Airway epithelial cell (primary cell): ENCODE measurements around the gene DDX5. TPM values are rescaled to one million over a fixed set of nuclear protein-coding genes. Genes with fewer than 3 reads are reported as not detected.

ENCODE experiments used
- total RNA-seq: library from RNA; depleted of rRNA; stranded (reverse); fragments of >200 nt; gene quantifications from 2 replicates; pipeline ENCODE4 v1.2.3, GENCODE V29; 2015

DDX5 gene
- total RNA-seq: 299 and 479 TPM in 2 replicates

DNA sequence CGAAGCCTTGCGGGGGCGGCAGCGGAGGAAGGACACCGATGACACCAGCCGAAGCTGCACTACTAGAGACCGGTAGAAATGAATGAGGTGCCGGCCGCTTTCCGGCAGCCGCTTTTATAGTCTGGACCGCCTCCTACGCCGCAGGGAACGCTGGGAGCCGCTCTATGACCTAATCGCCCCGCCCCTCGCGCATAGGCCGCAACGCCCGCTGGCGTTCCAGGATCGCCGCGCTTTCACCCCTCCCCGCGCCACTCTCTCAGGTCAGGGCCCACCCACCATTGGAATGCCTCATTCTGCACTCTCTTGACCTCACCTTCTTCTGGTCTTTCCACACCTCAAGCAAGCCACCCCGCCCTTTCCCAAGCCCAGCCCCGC, at the start of gene DDX5:
Gene DDX5, minus strand, starts transcription at position 89 of the 375 bp plus-strand sequence. CDS start 170 bp downstream, outside the sequence.

DNA sequence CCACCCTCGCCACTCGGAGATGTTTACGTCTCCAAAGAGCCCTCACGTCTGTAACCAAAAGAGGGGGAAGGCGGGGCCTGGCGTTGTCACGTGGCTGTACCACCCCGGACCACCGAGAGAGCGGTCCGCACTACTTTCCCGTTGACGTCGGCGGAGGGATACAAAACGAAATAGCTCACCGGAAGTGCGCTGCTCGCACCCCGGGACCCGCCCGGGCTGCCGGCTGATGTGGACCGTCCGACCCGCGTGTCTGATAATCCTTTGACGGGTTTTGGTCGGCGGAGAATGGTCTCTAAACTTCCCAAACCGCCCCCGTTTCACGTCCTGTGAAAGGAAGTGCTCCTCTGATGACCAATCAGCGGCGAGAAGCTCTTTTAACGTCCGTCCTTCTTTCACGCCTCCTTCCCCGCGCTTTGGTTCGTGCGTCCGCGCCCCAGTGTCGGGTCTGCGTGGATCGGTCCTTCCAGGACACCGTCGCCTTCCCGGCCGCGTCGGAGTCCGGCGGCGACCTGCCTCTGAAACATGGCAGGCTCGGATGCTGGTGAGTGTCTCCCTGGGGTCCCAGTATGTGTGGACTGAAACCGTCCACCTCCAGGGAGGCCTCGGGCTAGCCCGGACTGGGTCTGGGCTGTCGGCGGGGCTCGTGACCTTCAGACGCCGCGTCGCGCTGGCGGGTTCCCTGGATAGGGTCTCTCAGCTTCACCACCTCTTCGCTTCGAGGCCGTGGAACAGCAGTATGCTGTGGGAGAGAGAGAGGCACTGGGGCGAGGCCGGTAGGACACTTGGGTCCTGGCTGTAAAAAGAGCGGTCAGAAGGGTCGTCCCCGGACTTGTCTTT, 705 bp upstream of the DDX5 start, which contains the start of gene CEP95:
Gene CEP95, plus strand, starts transcription at position 402 of the 837 bp plus-strand sequence. Its CDS starts 121 bp downstream, at position 523.

DNA sequence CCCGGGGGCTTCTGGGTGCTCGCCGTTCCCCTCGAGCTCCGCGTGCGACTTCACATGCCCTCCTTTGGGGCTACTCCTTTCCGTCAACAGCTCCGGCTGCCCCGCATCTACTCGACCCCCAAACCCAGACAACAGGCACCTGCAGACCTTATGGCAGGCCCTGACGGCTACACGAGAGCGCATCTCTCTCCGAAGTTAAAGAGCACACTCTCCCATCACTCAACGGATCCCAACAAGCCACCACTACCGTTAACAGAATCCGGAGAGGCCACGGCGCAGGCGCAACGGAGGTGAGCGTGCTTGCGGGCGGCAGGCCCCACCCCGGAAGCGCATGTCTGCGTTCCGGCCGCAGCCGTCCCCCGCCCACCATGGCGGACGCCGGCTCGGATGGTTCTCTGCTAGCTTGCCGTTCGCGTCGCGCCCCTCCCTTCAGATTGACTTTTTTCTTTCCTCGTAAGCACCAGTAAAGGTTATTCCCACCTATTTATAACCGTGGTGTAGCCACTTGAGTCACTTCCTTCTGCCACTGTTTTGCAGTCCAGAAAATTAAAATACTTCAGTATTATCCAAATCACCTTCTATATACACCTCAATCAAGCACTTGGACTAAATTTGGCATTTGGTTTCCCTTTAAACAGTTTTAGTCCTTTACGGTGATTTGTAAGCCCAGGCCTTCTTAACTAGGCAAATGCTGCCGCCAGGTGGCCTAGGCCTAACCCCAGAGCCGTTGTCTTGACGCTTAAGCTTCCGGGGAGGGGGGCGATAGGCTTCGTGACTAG, 9.1 kb downstream of the DDX5 start, which contains the start of gene POLG2:
Gene POLG2, minus strand, starts transcription at position 269 of the 779 bp plus-strand sequence. Its CDS starts 86 bp downstream, at position 183.

DNA sequence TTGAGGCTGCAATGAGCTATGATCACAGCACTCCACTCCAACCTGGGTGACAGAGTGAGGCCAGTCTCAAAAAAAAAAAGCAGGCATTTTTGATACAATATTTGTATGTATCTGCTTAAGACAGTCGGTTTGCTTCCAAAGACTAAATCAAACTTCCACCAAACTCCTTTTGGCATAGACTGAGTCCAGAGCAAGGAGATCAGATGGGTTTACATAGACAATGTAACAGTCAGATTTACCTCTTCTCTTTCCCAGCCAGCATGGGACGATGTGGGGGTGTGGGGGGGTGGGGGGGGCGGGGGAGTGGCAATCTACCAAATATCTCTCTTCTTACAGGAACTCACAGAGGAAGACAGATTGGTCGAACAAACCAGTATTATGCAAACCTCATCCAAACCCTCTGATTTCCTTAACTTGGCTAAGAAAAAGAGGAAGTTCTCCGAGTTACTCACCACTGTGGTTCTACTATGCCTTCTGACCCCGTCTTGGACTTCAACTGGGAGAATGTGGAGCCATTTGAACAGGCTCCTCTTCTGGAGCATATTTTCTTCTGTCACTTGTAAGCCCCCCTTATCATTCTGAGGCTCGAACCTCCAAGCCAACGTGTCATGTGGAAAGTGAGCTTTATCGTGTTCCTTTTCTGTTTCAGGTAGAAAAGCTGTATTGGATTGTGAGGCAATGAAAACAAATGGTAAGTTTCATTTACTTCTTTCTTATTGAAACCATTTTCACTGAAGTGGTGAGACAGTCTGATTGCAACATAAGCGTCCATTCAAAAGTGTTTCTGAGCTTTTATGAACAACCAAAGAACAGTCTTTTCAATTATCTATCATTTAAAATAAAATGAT, 57.2 kb downstream of the DDX5 start, which contains the start of gene MILR1:
Gene MILR1, plus strand, starts transcription at position 451 of the 848 bp plus-strand sequence. Its CDS starts 54 bp downstream, at position 505.

Other genes with a start within 250 kb of the DDX5 start
- 23.5 and 27.5 TPM in 2 replicates for gene TEX2, start 243.0 kb downstream of the DDX5 start, total RNA-seq
- gene PECAM1, start 115.4 kb downstream of the DDX5 start, total RNA-seq: not detected in 2 replicates
- 0.28 and 4.3 TPM in 2 replicates for gene MILR1, start 57.2 kb downstream of the DDX5 start, total RNA-seq
- 4.4 and 6.6 TPM in 2 replicates for gene POLG2, start 9.2 kb downstream of the DDX5 start, total RNA-seq
- gene CEP95, start 688 bp upstream of the DDX5 start, total RNA-seq: 16.9 and 20.0 TPM in 2 replicates
- 19.0 and 21.1 TPM in 2 replicates for gene SMURF2, start 156.0 kb upstream of the DDX5 start, total RNA-seq